Parathyroid adenoma (tissue), 2 donors: ENCODE data around the gene ALOX12B.
"Not testable (repeated sequence)": the region's sequence is repeated elsewhere in the genome, so short reads cannot be mapped to it uniquely, and the experiment has no call there.

ENCODE experiments used
- H2AFZ ChIP-seq: fragments of 300-600 bp; sonication (generic); one replicate; pipeline ENCODE4 v1.7.0; 2017; ENCODE audit warnings: antibody characterized with exemption, mild to moderate bottlenecking
- H3K27ac ChIP-seq: fragments of 300-600 bp; sonication (generic); one replicate; pipeline ENCODE4 v1.7.0; 2017
- H3K27me3 ChIP-seq: fragments of 300-600 bp; sonication (generic); one replicate; pipeline ENCODE4 v1.7.0; 2017; ENCODE audit warnings: low read length; ENCODE audit not compliant: control insufficient read depth, insufficient read depth
- H3K36me3 ChIP-seq: fragments of 300-600 bp; sonication (generic); one replicate; pipeline ENCODE4 v1.7.0; 2017; ENCODE audit warnings: low read length; ENCODE audit not compliant: control insufficient read depth, insufficient read depth
- H3K4me1 ChIP-seq: fragments of 300-600 bp; sonication (generic); one replicate; pipeline ENCODE4 v1.7.0; 2017; ENCODE audit warnings: control low read depth
- H3K4me2 ChIP-seq: fragments of 300-600 bp; sonication (generic); one replicate; pipeline ENCODE4 v1.7.0; 2017; ENCODE audit warnings: low read length
- H3K4me3 ChIP-seq: fragments of 300-600 bp; sonication (generic); one replicate; pipeline ENCODE4 v1.7.0; 2017; ENCODE audit warnings: low read depth, low read length
- H3K79me2 ChIP-seq: fragments of 300-600 bp; sonication (generic); one replicate; pipeline ENCODE4 v1.7.0; 2017; ENCODE audit warnings: control low read depth
- H3K9ac ChIP-seq: fragments of 300-600 bp; sonication (generic); one replicate; pipeline ENCODE4 v1.7.0; 2017; ENCODE audit warnings: mild to moderate bottlenecking
- H3K9me3 ChIP-seq: fragments of 300-600 bp; sonication (generic); one replicate; pipeline ENCODE4 v1.7.0; 2017; ENCODE audit warnings: low read length; ENCODE audit not compliant: control insufficient read depth
- CTCF ChIP-seq: fragments of 300-600 bp; sonication (generic); IDR thresholded peaks from one replicate; pipeline ENCODE4 v1.7.0; 2017; ENCODE audit warnings: antibody characterized with exemption, mild to moderate bottlenecking
- donor health status: primary hyperparathyroidism.

Gene ALOX12B

GRCh38 chr17:8031261-8031661 lies 56.3 kb downstream of the ALOX12B start:
- no peak overlapping the region for H3K4me3 ChIP-seq
- no peak overlapping the region for H3K27ac ChIP-seq
- no peaks in the 10 kb centered on the region for H3K9me3 ChIP-seq
- H3K36me3 ChIP-seq = no peaks in the 10 kb centered on the region
- no peaks in the 10 kb centered on the region for H3K27me3 ChIP-seq
- H3K9ac ChIP-seq = no peak overlapping the region
- no peaks in the 10 kb centered on the region for H3K4me1 ChIP-seq
- no peak for TF ChIP-seq CTCF
- no peak overlapping the region for H3K4me2 ChIP-seq
- no peak overlapping the region for H2AFZ ChIP-seq
- H3K79me2 ChIP-seq = no peaks in the 10 kb centered on the region

GRCh38 chr17:8029121-8029520 lies 58.4 kb downstream of the ALOX12B start:
- TF ChIP-seq CTCF = no peak
- H3K4me2 ChIP-seq = no peak overlapping the region
- no peaks in the 10 kb centered on the region for H3K79me2 ChIP-seq
- no peak overlapping the region for H3K4me3 ChIP-seq
- no peaks in the 10 kb centered on the region for H3K27me3 ChIP-seq
- H3K27ac ChIP-seq = no peak overlapping the region
- no peak overlapping the region for H2AFZ ChIP-seq
- H3K9me3 ChIP-seq = no peaks in the 10 kb centered on the region
- no peaks in the 10 kb centered on the region for H3K4me1 ChIP-seq
- no peak overlapping the region for H3K9ac ChIP-seq
- H3K36me3 ChIP-seq = no peaks in the 10 kb centered on the region

GRCh38 chr17:8025176-8025911 lies 62.2 kb downstream of the ALOX12B start:
- TF ChIP-seq CTCF = no peak
- H3K27me3 ChIP-seq = no peaks in the 10 kb centered on the region
- no peaks in the 10 kb centered on the region for H3K4me1 ChIP-seq
- H3K36me3 ChIP-seq = no peaks in the 10 kb centered on the region
- H3K9me3 ChIP-seq = no peaks in the 10 kb centered on the region
- no peak overlapping the region for H3K4me3 ChIP-seq
- no peaks in the 10 kb centered on the region for H3K79me2 ChIP-seq
- H2AFZ ChIP-seq = no peak overlapping the region
- H3K4me2 ChIP-seq = no peak overlapping the region
- no peak overlapping the region for H3K27ac ChIP-seq
- H3K9ac ChIP-seq = no peak overlapping the region

GRCh38 chr17:8024161-8024560 lies 63.4 kb downstream of the ALOX12B start:
- not testable (repeated sequence) for H3K4me3 ChIP-seq, H3K9ac ChIP-seq, H3K4me2 ChIP-seq, H3K4me1 ChIP-seq, H3K36me3 ChIP-seq, H3K9me3 ChIP-seq, H3K27me3 ChIP-seq, H3K27ac ChIP-seq, H3K79me2 ChIP-seq, H2AFZ ChIP-seq
